ENCODE data around the gene PRRT1B. TPM values are rescaled to one million over a fixed set of nuclear protein-coding genes. Genes with fewer than 3 reads are reported as not detected.

PRRT1B gene
- total RNA-seq, 1 donor: not detected

DNA sequence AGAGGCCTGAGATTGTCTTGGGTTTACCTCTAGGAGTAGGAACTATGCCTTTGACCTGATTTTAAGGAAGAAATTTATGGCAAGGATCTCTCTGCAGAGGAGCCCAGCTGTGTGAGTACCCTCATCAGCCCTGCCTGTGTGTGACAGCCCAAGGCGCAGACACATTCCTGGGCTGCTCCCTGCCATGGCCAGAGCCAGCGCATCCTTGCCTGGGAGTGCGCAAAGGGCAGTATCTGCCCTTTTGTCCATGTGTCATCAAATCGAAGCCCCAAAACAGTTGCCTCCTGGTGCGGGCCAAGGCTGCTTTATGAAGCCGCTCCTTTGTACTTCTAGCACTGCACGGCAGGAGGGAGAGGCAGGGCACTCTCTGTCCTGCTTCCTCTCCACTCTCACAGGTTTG lies 51.9 kb downstream of the PRRT1B start:
- no peak for DNase-seq (ENCODE audit: low read depth)

DNA sequence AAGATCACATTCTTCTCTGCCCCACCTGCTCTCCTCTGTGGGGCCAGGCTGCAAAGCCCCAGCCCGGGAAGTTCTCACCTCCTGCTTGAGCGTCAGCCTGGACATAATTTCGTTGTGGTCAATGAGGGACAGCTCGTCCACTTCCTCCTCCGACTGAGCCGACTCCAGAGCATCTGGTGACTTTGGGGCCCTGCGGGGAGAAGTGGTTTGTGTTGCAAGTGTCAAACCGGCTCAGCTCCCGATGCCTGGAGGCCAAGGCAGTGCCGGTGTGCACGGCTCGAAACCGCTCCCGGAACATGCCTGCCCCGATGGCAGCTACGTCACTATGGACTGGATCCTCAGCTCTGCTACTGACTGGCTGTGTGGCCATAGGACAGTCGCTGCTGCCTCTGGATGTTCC lies 52.8 kb downstream of the PRRT1B start:
- TF ChIP-seq, protein P1, sequence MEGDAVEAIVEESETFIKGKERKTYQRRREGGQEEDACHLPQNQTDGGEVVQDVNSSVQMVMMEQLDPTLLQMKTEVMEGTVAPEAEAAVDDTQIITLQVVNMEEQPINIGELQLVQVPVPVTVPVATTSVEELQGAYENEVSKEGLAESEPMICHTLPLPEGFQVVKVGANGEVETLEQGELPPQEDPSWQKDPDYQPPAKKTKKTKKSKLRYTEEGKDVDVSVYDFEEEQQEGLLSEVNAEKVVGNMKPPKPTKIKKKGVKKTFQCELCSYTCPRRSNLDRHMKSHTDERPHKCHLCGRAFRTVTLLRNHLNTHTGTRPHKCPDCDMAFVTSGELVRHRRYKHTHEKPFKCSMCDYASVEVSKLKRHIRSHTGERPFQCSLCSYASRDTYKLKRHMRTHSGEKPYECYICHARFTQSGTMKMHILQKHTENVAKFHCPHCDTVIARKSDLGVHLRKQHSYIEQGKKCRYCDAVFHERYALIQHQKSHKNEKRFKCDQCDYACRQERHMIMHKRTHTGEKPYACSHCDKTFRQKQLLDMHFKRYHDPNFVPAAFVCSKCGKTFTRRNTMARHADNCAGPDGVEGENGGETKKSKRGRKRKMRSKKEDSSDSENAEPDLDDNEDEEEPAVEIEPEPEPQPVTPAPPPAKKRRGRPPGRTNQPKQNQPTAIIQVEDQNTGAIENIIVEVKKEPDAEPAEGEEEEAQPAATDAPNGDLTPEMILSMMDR (IDR thresholded peaks at IDR 0.05; ENCODE audit: insufficient read depth, low read length): no peak
- H3K4me3 ChIP-seq (ENCODE audit: low read depth, low read length): no peak overlapping the region

More for the DNA sequence above, 51.9 kb downstream of the PRRT1B start:
- no peak overlapping the region for H3K4me3 ChIP-seq (ENCODE audit: low read depth, low read length)
- TF ChIP-seq, protein P1 (IDR thresholded peaks at IDR 0.05; ENCODE audit: insufficient read depth, low read length): no peak

DNA sequence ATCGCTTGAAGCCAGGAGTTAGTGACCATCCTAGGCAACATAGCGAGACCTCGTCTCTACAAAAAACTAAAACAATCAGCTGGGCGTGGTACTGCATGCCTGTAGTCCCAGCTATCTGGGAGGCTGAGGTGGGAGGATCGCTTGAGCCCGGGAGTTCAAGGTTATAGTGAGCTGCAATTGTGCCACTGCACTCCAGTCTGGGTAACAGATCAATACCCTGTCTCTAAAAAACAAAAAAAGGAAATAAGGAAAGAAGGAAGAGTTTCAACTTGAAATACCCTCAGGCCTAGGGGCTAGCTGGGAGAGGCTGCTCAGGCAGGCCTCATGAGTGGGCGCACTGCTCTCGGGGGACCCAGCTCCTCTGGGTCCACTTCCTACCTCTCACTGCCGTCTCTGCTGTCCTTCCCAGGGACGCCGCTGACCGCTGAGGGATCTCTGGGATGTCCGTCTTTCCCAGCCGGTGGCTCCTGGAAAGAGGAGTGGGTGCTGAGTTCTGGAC lies 56.4 kb downstream of the PRRT1B start:
- TF ChIP-seq, protein P1 (IDR thresholded peaks at IDR 0.05; ENCODE audit: insufficient read depth, low read length): no peak
- no peak overlapping the region for H3K4me3 ChIP-seq (ENCODE audit: low read depth, low read length)
- no peak for DNase-seq (ENCODE audit: low read depth)

More for the DNA sequence above, 52.8 kb downstream of the PRRT1B start:
- DNase-seq (ENCODE audit: low read depth): no peak

GRCh38 chr9:131603199-131603598 lies 57.9 kb downstream of the PRRT1B start:
- H3K4me3 ChIP-seq (ENCODE audit: low read depth, low read length): no peak overlapping the region
- DNase-seq (ENCODE audit: low read depth): no peak
- TF ChIP-seq, protein P1 (IDR thresholded peaks at IDR 0.05; ENCODE audit: insufficient read depth, low read length): no peak

DNA sequence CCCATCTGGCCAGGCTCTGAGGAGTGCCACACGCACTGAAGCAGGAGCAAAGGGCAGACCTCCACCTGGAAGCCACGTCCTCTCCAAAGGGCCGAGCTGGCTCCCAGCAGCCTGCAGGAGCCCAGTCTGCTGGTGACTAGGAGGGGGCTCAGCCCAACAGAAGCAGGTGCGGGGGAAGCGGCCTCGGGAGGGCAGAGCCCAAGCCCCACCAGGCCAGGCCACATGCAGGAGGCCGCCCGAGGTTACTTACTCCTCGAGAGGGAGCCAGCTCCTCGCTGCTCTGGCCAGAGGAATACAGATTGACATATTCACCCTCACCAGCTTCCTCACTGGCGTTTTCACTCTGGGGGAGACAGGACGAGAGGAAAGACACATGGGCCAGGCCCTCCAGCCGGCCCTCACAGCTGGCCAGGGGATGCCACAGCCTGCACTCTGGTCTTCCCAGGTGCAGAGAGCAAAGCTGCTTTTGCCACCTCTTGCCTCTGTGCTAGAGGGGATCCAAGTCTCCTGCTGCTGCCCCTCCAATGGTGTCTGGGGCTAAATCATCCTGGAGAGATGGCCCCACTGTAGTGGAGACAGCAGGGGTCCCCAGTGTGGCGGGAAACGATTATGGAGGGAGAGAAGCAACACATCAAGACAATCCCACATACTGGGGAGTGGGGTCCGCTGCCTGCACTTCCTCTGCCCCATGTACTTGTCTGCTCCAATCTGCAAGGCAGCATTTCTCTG lies 58.6 kb downstream of the PRRT1B start:
- no peak overlapping the region for H3K4me3 ChIP-seq (ENCODE audit: low read depth, low read length)
- DNase-seq (ENCODE audit: low read depth): no peak
- TF ChIP-seq, protein P1 (IDR thresholded peaks at IDR 0.05; ENCODE audit: insufficient read depth, low read length): no peak

DNA sequence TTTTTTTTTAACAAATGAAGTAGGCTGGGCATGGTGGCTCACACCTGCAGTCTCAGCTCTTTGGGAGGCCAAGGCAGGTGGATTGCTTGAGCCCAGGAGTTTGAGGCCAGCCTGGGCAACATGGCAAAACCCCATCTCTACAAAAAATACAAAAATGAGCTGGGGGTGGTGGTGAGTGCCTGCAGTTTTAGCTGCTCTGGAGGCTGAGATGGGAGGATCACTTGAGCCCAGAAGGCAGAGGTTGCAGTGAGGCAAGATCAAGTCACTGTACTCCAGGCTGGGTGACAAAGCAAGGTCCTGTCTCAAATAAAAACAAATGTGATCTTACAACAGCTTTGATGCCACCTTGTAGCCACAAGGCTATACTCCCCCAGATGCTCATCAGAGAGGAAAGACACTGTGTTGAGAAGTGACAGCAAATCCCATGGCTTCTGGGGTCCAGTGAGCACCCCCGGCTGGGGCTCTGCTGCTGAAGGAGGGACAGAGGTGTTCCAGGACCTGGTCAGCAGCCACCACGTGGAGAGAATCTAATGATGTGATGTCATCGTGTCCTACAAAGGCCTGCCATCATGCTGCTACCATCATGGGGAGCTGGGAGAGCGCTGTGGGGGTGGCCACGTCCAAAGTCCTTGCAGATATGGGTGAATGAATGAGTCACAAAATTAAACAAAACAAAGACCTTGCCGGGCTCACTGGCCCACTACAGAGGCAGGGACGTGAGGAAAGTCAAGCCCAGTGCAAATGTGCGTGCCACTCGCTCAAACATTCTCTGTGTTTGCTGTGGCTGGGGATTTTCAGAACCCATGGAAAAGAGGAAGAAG lies 60.7 kb downstream of the PRRT1B start:
- no peak for DNase-seq (ENCODE audit: low read depth)
- TF ChIP-seq, protein P1 (IDR thresholded peaks at IDR 0.05; ENCODE audit: insufficient read depth, low read length): no peak
- no peak overlapping the region for H3K4me3 ChIP-seq (ENCODE audit: low read depth, low read length)
